Stomach smooth muscle (tissue), 2 donors: ENCODE measurements around the gene SLC25A2.
"Not testable (repeated sequence)": the region's sequence is repeated elsewhere in the genome, so short reads cannot be mapped to it uniquely, and the experiment has no call there.

Experiments used
- H3K27ac ChIP-seq: one replicate; pipeline ENCODE4 v1.7.0; 2013; ENCODE audit warnings: mild to moderate bottlenecking, low read length, inconsistent platforms
- H3K27me3 ChIP-seq, 2 donors: one replicate each; pipeline ENCODE4 v1.7.0; 2013; ENCODE audit warnings: low read length in 2 of 2; ENCODE audit not compliant: insufficient read depth in 2 of 2, control insufficient read depth in 1 of 2
- H3K36me3 ChIP-seq, 2 donors: one replicate each; pipeline ENCODE4 v1.7.0; 2013; ENCODE audit warnings: low read length in 2 of 2; ENCODE audit not compliant: control insufficient read depth in 2 of 2, insufficient read depth in 2 of 2
- H3K4me1 ChIP-seq: one replicate; pipeline ENCODE4 v1.7.0; 2013; ENCODE audit warnings: low read length; ENCODE audit not compliant: control insufficient read depth, insufficient read depth
- H3K4me3 ChIP-seq, 2 donors: one replicate each; pipeline ENCODE4 v1.7.0; 2013; ENCODE audit warnings: low read length in 2 of 2
- H3K9ac ChIP-seq, 2 donors: one replicate each; pipeline ENCODE4 v1.7.0; 2013; ENCODE audit warnings: low read length in 2 of 2, mild to moderate bottlenecking in 1 of 2
- H3K9me3 ChIP-seq, 2 donors: one replicate each; pipeline ENCODE4 v1.7.0; 2013; ENCODE audit warnings: low read length in 2 of 2; ENCODE audit not compliant: control insufficient read depth in 2 of 2
- donor health status: healthy.
- donor health status: Pancreatic carcinoma.

Gene SLC25A2

DNA sequence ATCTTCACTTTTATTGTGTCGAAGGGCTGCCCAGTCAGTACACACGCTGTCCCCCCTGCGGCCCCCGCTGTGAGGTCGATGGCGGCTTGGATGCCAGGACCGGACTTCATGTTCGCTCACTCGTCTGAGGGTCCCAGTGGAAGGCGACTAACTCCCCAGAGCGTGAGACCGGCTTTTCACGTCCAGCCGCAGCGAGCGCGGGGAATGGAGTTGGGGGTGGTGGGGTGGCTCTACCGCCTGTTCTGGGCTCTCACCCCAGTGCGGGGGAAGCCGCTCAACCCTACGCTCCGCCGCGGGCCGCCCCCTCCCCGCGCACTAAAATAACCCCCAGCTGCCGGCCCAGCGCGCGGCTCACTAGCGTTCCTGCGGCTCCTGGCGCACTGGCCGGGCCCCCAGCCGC is at the start of gene SLC25A2:
TSS of gene SLC25A2 (minus strand) at position 294 of the 400 bp plus-strand sequence. CDS start at position 110, 184 bp downstream.
- H3K9me3 ChIP-seq, result peaks cover 32 to 73% of the 10 kb centered on the region in 2 donors
- H3K4me3 ChIP-seq, result peak within 1 kb of the TSS in 1 of 2 donors; percentile 14
- no peaks in the 10 kb centered on the region for H3K36me3 ChIP-seq
- H3K4me1 ChIP-seq, result no peaks in the 10 kb centered on the region
- H3K27me3 ChIP-seq, result no peaks in the 10 kb centered on the region
- H3K27ac ChIP-seq, result no peak within 1 kb of the TSS
- no peak within 1 kb of the TSS for H3K9ac ChIP-seq

DNA sequence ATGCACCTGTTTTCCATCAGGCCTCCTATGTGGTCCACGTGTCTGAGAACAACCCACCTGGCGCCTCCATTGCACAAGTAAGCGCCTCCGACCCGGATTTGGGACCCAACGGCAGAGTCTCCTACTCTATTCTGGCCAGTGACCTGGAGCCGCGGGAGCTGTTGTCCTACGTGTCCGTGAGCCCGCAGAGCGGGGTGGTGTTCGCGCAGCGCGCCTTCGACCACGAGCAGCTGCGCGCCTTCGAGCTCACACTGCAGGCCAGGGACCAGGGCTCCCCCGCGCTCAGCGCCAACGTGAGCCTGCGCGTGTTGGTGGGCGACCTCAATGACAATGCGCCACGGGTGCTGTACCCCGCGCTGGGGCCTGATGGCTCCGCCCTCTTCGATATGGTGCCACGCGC is 47.7 kb upstream of the SLC25A2 start:
- H3K4me1 ChIP-seq, result no peaks in the 10 kb centered on the region
- H3K36me3 ChIP-seq, result peaks cover 0 to 2% of the 10 kb centered on the region in 2 donors
- H3K27me3 ChIP-seq, result peaks cover 0 to 7% of the 10 kb centered on the region in 2 donors
- no peak overlapping the region for H3K27ac ChIP-seq
- H3K9ac ChIP-seq, result no peak overlapping the region
- peak overlapping the region in 1 of 2 donors; percentile 65 for H3K4me3 ChIP-seq
- H3K9me3 ChIP-seq, result peaks cover 31 to 52% of the 10 kb centered on the region in 2 donors

DNA sequence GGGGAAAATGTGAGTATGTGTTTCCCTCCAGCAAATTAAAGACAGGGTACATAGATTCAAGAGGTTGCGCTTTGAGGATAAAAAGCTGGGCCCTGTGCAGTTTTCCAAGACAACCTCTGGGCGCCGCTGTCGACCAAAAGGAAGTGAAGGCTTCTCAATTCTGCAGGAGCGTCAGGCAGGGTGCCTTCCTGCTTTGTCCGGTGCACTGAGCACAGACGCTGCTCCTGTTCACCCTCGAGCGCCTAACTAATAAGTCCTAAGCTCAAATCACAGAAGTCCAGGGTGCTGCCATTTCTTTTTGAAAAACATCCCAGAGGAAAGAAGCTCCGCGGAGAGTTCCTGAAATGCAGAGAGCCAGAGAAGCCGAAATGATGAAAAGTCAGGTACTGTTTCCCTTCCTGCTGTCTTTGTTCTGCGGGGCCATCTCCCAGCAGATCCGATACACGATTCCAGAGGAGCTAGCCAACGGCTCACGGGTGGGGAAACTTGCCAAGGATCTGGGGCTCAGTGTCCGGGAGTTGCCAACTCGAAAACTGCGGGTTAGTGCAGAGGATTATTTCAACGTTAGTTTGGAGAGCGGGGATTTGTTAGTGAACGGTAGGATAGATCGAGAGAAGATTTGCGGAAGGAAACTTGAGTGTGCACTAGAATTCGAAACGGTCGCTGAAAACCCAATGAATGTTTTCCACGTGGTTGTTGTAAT is 46.2 kb upstream of the SLC25A2 start, which contains the start of gene PCDHGB1:
TSS of gene PCDHGB1 (plus strand) at position 183 of the 703 bp plus-strand sequence. CDS start at position 345, 162 bp downstream.
- Histone ChIP-seq H3K4me3 (peak within 1 kb of the TSS; percentile 40 to 65), H3K9me3 (peaks cover 26 to 44% of the 10 kb centered on the region in 2 donors), H3K27me3 (peaks cover 0 to 7% of the 10 kb centered on the region in 2 donors), H3K9ac (no peak within 1 kb of the TSS), H3K27ac (no peak within 1 kb of the TSS), H3K4me1 (no peaks in the 10 kb centered on the region), H3K36me3 (no peaks in the 10 kb centered on the region)

DNA sequence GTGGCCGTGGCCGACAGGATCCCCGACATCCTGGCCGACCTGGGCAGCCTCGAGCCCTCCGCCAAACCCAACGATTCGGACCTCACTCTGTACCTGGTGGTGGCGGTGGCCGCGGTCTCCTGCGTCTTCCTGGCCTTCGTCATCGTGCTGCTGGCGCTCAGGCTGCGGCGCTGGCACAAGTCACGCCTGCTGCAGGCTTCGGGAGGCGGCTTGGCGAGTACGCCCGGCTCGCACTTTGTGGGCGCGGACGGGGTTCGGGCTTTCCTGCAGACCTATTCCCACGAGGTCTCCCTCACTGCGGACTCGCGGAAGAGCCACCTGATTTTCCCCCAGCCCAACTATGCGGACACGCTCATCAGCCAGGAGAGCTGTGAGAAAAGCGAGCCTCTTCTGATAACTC is 42.2 kb upstream of the SLC25A2 start:
- not testable (repeated sequence) for H3K4me3 ChIP-seq, H3K4me1 ChIP-seq, H3K9ac ChIP-seq, H3K36me3 ChIP-seq, H3K27ac ChIP-seq, H3K27me3 ChIP-seq
- H3K9me3 ChIP-seq, result peaks cover 38 to 43% of the 10 kb centered on the region in 2 donors

DNA sequence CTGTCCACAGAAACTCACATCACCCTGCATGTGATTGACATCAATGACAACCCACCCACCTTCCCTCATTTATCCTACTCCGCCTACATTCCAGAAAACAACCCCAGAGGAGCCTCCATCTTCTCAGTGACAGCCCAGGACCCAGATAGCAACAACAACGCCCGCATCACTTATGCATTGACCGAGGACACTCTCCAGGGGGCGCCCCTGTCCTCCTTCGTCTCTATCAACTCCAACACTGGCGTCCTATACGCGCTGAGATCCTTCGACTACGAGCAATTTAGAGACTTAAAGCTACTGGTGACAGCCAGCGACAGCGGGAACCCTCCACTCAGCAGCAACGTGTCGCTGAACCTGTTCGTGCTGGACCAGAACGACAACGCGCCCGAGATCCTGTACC is 41.5 kb upstream of the SLC25A2 start:
- Histone ChIP-seq H3K9me3 (peaks cover 36 to 38% of the 10 kb centered on the region in 2 donors), H3K36me3 (no peaks in the 10 kb centered on the region), H3K27me3 (peaks cover 0 to 4% of the 10 kb centered on the region in 2 donors), H3K4me1 (no peaks in the 10 kb centered on the region), H3K9ac (no peak overlapping the region), H3K4me3 (no peak overlapping the region), H3K27ac (no peak overlapping the region)

DNA sequence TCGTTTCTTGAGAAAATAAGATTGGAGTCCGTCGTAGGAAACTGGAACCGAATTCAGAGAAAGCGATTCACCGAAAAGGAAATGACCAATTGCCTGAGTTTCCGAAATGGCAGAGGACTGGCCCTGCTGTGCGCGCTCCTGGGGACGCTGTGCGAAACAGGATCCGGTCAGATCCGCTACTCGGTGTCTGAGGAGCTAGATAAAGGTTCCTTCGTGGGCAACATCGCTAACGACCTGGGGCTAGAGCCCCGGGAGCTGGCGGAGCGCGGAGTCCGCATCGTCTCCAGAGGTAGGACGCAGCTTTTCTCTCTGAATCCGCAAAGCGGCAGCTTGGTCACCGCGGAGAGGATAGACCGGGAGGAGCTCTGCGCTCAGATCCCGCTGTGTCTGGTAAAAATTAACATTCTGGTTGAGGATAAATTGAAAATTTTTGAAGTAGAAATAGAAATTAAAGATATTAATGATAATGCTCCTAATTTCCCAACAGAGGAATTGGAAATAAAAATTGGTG is 40.2 kb upstream of the SLC25A2 start:
- Histone ChIP-seq H3K27ac (no peak overlapping the region), H3K4me3 (peak overlapping the region in 1 of 2 donors; percentile 54), H3K36me3 (no peaks in the 10 kb centered on the region), H3K9me3 (peaks cover 43 to 46% of the 10 kb centered on the region in 2 donors), H3K9ac (no peak overlapping the region), H3K4me1 (no peaks in the 10 kb centered on the region), H3K27me3 (peaks cover 0 to 4% of the 10 kb centered on the region in 2 donors)

DNA sequence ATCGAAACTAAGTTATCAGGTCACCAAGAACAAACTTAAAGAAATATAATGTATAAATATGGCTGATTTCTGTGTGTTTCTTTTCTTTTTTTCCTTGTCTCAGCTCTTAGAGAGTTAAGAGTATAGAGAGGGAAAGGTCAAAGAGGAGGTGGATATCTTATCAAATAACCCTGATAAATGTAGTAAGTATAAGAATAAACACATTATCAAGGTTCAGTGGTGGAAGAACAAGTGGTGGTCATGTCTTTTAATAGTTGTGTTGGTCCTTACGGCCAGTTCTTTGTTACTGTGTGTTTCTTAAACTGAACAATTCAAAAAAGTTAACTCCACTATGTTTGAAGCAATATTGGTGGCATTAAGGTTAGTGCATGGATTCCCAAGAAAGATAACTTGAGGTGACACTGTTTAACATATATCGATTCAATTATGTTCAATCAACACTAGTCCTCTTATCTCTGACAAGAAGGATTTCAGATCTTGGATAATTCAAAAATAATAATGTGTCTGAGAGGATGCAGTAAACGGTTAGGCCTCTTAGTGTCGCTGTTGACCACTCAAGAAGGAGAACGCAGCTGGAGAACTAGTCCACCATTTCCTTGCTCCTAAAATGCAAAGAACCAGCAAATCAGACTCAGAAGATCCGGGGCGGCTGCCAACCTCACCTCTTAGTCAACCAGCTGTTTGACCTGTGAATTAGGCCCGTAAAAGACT is 39.5 kb upstream of the SLC25A2 start, which contains the start of gene PCDHGA3:
TSS of gene PCDHGA3 (plus strand) at position 588 of the 711 bp plus-strand sequence. CDS start 205 bp downstream, outside the sequence.
- H3K9me3 ChIP-seq, result peaks cover 46 to 53% of the 10 kb centered on the region in 2 donors
- H3K9ac ChIP-seq, result no peak within 1 kb of the TSS
- no peaks in the 10 kb centered on the region for H3K36me3 ChIP-seq
- H3K4me3 ChIP-seq, result peak within 1 kb of the TSS in 1 of 2 donors; percentile 54
- no peak within 1 kb of the TSS for H3K27ac ChIP-seq
- peaks cover 0 to 4% of the 10 kb centered on the region in 2 donors for H3K27me3 ChIP-seq
- H3K4me1 ChIP-seq, result no peaks in the 10 kb centered on the region

DNA sequence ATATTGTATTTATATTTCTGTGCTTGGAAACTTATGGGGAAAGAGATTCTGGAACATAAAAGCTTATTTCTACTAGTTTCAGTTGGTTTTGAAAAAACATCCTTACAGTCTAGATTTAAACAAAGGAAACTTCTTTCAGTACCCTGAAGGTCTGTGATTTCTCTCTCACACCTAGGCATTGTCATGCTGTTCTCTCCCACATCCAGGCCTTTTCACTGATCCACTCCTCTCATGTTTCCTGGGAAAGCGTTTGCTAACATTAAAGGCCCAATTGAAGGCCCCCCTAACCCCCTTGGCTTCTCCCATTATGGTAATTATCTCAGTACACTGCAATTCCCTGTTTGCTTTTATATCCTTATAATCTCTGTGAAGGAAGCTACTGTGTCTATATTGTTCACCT is 38.9 kb upstream of the SLC25A2 start:
- Histone ChIP-seq H3K4me1 (no peaks in the 10 kb centered on the region), H3K9me3 (peaks cover 52 to 59% of the 10 kb centered on the region in 2 donors), H3K4me3 (no peak overlapping the region), H3K27ac (no peak overlapping the region), H3K36me3 (no peaks in the 10 kb centered on the region), H3K9ac (no peak overlapping the region), H3K27me3 (peaks cover 0 to 4% of the 10 kb centered on the region in 2 donors)

DNA sequence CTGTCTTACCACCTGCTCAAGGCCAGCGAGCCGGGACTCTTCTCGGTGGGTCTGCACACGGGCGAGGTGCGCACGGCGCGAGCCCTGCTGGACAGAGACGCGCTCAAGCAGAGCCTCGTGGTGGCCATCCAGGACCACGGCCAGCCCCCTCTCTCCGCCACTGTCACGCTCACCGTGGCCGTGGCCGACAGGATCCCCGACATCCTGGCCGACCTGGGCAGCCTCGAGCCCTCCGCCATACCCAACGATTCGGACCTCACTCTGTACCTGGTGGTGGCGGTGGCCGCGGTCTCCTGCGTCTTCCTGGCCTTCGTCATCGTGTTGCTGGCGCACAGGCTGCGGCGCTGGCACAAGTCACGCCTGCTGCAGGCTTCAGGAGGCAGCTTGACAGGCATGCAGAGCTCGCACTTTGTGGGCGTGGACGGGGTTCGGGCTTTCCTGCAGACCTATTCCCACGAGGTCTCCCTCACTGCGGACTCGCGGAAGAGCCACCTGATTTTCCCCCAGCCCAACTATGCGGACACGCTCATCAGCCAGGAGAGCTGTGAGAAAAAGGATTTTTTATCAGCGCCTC is 37.0 kb upstream of the SLC25A2 start:
- H3K27me3 ChIP-seq, result not testable (repeated sequence)

DNA sequence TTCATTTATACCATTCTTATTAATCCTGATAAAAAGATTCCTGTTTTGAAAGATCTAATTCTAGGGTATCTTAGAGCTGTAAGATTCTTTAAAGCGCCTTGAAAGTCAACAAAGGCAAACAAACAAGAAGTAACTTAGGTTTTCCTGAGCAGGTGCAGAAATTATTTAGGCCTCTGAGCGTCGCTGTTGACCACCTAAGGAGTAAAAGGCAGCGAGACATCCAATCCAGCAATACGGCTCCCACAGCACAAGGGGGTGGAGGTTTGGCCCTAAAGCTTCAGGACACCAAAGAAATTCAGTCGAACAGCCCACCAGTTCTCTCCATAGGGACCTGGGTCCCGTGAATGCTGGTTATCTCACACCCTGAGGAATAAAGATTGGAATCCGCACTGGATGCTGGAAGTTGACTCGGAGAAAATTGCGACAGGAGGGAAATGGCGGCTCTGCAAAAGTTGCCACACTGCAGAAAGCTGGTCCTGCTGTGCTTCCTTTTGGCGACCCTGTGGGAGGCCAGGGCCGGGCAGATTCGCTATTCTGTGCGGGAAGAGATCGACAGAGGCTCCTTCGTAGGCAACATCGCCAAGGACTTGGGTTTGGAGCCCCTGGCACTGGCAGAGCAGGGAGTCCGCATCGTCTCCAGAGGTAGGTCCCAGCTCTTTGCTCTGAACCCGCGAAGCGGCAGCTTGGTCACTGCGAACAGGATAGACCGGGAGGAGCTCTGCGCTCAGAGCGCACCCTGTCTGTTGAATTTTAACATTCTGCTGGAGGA is 34.9 kb upstream of the SLC25A2 start, which contains the start of gene PCDHGA2:
TSS of gene PCDHGA2 (plus strand) at position 223 of the 769 bp plus-strand sequence.
- H3K36me3 ChIP-seq, result no peaks in the 10 kb centered on the region
- H3K9me3 ChIP-seq, result peaks cover 41 to 50% of the 10 kb centered on the region in 2 donors
- peak within 1 kb of the TSS; percentile 50 to 60 for H3K4me3 ChIP-seq
- no peak within 1 kb of the TSS for H3K27ac ChIP-seq
- H3K4me1 ChIP-seq, result no peaks in the 10 kb centered on the region
- H3K9ac ChIP-seq, result no peak within 1 kb of the TSS
- H3K27me3 ChIP-seq, result no peaks in the 10 kb centered on the region

More for the DNA sequence above, 37.0 kb upstream of the SLC25A2 start:
- H3K4me1 ChIP-seq, H3K27ac ChIP-seq, H3K36me3 ChIP-seq, H3K4me3 ChIP-seq, H3K9ac ChIP-seq: not testable (repeated sequence)
- H3K9me3 ChIP-seq, result peaks cover 55 to 56% of the 10 kb centered on the region in 2 donors
